ENCODE data around the gene SPEF1. TPM values are rescaled to one million over a fixed set of nuclear protein-coding genes. Genes with fewer than 3 reads are reported as not detected.

Gene SPEF1, protein sequence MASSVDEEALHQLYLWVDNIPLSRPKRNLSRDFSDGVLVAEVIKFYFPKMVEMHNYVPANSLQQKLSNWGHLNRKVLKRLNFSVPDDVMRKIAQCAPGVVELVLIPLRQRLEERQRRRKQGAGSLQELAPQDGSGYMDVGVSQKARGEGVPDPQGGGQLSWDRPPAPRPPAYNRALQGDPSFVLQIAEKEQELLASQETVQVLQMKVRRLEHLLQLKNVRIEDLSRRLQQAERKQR
- total RNA-seq (2022; extraction: Qiagen RNA extraction; ENCODE audit: low read depth), result 1.0 to 2.4 TPM (median 1.8 TPM) in 5 replicates

DNA sequence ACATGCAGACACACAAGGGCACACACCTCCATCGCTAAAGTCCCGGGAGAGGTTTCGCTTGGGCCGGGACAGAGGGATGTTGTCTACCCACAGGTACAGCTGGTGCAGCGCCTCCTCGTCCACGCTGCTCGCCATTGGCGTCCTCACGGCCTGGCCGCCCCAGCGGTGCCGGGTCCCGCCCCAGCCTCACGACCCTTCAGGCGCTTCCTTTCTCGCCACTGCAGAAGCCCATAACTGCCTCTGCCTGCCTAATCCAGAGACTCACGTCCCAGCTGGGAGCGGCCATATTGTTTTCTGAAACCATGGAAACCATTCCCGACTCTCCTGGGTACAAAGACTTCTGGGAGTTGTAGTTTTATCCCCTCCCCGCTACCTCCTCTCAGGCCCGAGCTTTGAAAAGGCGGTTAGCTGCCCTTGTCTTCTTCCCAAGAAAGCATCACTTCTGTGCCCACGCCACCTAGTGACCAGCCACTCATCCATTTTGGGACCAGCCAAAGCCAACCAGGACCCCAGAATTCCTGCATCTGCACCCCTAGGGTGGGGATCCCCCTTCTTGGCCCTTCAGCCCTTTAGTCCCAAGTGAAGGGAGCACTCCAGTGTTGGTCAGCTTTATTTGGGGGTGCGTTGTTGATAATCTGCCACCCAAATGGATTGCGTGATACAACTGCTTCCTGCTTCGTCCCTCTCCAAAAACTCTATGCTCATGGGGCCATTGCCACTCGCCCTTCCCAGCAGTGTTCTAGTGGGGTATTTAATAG, at the start of gene SPEF1:
Gene SPEF1, minus strand, starts transcription at position 296 of the 758 bp plus-strand sequence. Its CDS starts 161 bp downstream, at position 135.

DNA sequence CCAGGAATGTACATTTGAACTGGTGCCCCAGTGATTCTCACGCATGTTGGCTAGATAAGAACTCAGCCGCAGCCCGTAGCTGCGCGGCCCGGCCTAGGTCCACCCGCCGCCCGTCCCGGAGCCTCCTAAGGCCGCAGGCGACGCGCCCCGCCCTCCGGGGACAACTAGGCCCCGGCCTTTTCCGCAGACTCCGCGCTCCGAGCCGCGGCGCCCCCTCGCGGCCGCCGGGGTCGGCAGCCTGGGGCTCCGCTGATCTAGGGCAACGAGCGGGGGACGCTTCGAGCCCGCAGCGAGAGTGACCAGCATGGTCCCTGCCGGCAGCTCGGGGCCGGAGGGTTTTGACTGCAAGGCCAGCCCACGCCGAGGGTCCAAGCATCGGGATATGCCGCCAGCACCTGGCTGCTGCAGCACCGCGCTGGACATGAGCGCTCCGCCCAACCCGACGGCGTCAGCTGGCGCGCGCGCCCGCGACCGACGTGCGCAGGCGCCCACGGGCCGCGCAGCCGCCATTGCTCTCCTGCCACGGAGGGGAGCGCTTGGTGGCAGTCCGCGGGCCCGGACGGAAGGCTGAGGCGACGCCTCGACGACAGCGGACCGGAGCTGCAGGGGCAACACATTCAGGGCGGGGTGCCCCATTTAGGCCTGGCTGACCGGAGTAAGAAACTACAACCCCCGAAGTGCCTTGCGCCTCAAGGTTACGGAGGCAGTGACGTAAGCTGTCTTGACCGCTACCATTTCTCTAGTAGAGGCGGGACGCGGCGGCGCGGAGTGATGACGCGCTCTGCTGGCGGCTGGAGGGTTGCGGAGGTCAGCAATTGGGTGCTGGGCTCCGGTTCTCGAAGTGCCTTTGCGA, 39.0 kb upstream of the SPEF1 start, which contains the start of gene AP5S1:
Gene AP5S1, plus strand, starts transcription at position 500 of the 853 bp plus-strand sequence. CDS start 1,571 bp downstream, outside the sequence.

DNA sequence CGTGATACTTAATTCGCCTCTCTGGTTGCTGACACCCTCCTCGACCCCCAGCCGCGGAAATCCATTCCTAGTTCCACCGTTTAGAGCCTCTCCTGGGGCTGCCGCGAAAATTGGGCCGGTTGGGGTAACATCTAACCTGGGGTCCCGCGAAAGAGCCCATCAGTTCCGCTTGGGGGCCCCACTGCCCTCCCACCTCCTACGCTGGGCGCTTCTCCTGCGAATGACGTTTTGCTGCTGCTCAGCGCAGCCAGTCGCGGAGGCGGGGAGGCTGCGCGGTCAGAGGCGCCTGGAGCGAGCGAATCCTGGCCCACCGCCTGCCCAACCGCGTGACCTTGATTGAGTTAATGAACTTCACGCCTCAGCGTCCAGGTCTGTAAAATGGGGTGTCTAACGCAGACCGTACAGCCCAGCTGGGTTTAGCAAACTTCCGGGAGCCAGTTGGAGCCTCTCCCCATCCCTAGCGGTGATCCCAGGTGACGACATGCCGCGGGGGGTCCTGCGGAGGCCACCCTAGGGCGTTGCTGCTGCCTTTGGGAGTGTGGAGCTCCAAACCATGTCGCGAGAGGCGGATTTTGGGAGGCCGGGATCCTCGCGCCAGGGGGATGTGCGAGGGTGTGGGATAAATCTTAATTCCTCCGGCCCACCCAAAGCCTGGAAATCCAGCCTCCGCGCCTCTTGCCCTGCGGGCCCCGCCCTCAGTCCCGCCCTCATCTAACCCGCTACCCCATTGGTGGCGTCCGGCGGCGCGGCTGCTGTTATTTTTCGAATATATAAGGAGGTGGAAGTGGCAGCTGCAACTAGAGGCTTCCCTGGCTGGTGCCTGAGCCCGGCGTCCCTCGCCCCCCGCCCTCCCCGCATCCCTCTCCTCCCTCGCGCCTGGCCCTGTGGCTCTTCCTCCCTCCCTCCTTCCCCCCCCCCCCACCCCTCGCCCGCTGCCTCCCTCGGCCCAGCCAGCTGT, 14.5 kb upstream of the SPEF1 start, which contains the start of gene CDC25B:
Gene CDC25B, plus strand, starts transcription at position 800 of the 958 bp plus-strand sequence. CDS start 222 bp downstream, outside the sequence.

DNA sequence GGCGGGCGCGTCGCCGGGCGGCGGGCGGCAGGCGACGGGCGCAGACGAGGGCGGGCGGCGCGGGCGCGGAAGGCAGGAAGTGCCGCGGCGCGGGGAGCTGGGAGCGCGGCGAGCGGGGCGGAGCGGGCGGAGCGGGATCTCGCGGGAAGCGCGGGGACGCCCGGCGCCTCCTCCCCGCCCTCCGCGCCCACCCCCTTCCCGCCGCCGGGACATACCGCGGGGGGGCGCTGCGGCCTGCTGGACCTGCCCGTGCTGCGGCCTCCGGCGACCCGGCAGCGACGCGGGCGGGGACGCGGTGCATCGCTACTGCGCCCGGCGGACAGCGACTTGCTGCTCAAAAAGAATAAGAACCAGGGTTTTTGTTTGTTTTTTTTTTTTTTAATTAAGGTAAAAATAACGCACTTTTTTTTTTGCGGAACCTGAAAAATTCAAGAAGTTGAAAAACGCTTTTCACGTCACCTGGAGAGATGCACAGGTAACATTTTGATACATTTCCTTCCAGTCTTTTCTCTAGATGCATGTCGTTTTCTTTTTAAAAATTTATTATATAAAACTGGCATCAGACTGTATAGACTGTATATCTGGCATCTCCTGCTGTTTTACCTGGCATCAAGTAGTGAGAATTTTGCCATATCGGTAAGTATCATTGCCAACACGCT, 5.5 kb upstream of the SPEF1 start, which contains the start of gene CENPB:
Gene CENPB, minus strand, starts transcription at position 76 of the 659 bp plus-strand sequence. CDS start 257 bp downstream, outside the sequence.

DNA sequence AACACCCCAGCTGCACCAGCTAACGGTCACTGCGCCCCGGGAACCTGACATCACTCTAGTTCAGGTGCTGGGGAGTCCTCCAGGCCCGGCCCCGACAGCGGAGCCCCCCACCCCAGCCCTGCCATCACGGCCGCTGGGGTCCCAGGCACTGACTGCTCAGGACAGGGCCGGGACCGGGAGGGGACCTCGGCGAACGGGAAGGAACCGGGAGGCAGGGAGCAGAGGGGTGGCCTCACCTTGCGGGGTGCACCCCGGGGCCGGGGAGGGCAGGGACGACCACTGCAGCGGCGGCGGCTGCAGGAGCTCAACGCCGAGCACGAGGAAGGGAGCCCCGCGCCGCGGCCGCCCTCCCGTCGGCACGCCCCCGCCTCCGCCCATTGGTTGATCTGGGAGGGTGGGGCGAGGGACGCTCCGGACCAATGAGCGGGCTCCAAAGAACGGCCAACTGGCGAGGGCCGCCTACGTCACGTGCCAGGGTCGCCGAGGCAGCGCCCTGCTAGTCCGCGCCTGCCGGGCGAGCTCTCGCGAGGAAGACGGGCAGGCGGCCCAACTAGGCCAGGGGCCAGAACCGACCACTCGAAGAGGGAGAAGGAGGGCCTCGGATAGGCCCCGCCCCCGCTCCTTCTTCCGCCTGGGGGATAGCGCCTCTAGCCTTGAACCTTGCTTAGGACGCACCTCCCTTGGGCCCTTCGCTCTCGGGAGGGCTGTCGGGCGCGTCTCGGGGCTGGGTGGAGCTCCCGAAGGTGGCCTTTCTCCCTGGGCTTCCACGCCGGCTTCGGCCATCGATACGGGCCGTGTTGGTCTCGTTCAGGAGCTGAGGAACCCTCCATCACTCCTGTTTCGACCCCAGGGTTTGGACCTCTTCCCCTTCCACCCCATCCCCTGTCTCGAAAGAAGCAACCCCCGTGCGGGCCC, 13.6 kb downstream of the SPEF1 start, which contains the start of gene ADISSP:
Gene ADISSP, minus strand, starts transcription at position 327 of the 915 bp plus-strand sequence. CDS start 7,653 bp downstream, outside the sequence.

DNA sequence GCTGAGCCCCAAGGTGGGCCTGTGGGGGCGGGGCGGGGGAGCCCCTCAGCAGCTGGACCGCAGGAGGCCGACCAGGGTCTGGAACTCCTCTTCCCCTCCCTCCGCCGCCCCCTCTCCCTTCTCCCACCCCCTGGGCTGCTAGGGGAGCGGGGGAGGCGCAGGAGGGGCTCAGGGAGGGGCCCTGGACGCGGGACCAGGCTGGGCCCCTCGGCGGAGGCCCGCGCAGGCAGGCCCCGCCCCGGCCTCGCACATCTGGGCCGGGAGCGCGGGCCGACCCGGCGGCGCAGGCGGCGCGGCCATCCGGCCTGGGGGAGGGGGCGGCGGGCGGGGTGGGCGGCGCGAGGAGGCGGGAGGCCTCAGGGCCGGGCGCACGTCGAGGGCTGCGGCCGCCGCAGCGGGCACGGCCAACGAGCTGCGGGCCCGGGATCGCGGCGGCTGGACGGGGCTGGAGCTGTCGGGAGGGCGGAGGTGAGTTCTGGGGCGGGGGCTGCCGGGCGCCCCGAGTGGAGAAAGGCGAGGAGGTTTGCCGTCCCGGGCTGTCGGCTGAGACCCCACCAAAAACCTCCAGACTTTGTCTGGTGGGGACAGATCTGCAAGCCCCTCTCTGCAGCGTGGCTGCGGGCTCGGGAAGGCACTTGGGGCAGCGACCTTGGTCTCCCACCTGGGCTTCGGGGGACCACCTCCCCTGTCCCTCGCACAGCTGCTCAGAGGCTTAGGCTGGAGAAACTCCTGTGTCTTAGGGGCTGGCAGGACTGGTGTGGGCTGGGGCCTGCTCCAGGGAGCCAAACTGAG, 48.7 kb downstream of the SPEF1 start, which contains the start of gene HSPA12B:
Gene HSPA12B, plus strand, starts transcription at position 359 of the 792 bp plus-strand sequence. CDS start 5,990 bp downstream, outside the sequence.

Other genes with a start within 250 kb of the SPEF1 start
- gene GFRA4, start 118.0 kb downstream of the SPEF1 start, total RNA-seq (2022; extraction: Qiagen RNA extraction; ENCODE audit: low read depth), result not detected in 5 replicates
- 0.05 to 0.08 TPM in 2 of 5 replicates, not detected in the others for gene ADAM33, start 99.4 kb downstream of the SPEF1 start, total RNA-seq (2022; extraction: Qiagen RNA extraction; ENCODE audit: low read depth)
- gene SIGLEC1, start 68.8 kb downstream of the SPEF1 start, total RNA-seq (2022; extraction: Qiagen RNA extraction; ENCODE audit: low read depth), result not detected in 5 replicates
- gene HSPA12B, start 48.8 kb downstream of the SPEF1 start, total RNA-seq (2022; extraction: Qiagen RNA extraction; ENCODE audit: low read depth), result 0.35 to 0.65 TPM (median 0.45 TPM) in 5 replicates
- 83.9 to 169 TPM (median 156 TPM) in 5 replicates for gene ADISSP, start 13.7 kb downstream of the SPEF1 start, total RNA-seq (2022; extraction: Qiagen RNA extraction; ENCODE audit: low read depth)
- 73.4 to 134 TPM (median 126 TPM) in 5 replicates for gene CENPB, start 5.3 kb upstream of the SPEF1 start, total RNA-seq (2022; extraction: Qiagen RNA extraction; ENCODE audit: low read depth)
- 153 to 240 TPM (median 231 TPM) in 5 replicates for gene CDC25B, start 14.9 kb upstream of the SPEF1 start, total RNA-seq (2022; extraction: Qiagen RNA extraction; ENCODE audit: low read depth)
- 13.5 to 20.8 TPM (median 17.2 TPM) in 5 replicates for gene AP5S1, start 39.1 kb upstream of the SPEF1 start, total RNA-seq (2022; extraction: Qiagen RNA extraction; ENCODE audit: low read depth)
- 17.0 to 27.0 TPM (median 23.7 TPM) in 5 replicates for gene MAVS, start 65.4 kb upstream of the SPEF1 start, total RNA-seq (2022; extraction: Qiagen RNA extraction; ENCODE audit: low read depth)
- 51.8 to 61.7 TPM (median 56.6 TPM) in 5 replicates for gene PANK2, start 107.9 kb upstream of the SPEF1 start, total RNA-seq (2022; extraction: Qiagen RNA extraction; ENCODE audit: low read depth)
- 9.9 to 16.4 TPM (median 13.6 TPM) in 5 replicates for gene RNF24, start 234.1 kb upstream of the SPEF1 start, total RNA-seq (2022; extraction: Qiagen RNA extraction; ENCODE audit: low read depth)

Measured in A549 treated with ZK216348 at 1 μM for 4 hours (cell line).